SK-N-SH (cell line): ENCODE results near the gene PAXX. TPM values are rescaled to one million over a fixed set of nuclear protein-coding genes. Genes with fewer than 3 reads are reported as not detected.

Source experiments
- CTCF ChIA-PET: fragments of 300-600, 350-600 bp; formaldehyde crosslinking; extraction: SDS; loops from one replicate; lab custom pipeline; 2021; lab: Yijun Ruan, JAX
- POLR2A ChIA-PET: fragments of 350-600 bp; sonication (Branson Sonifier 250); formaldehyde crosslinking; extraction: SDS; loops from one replicate; lab custom pipeline; 2020; ENCODE audit warnings: antibody characterized with exemption, inconsistent platforms; lab: Yijun Ruan, JAX
- DNase-seq: peaks from one replicate; pipeline ENCODE4 v3.0.0; 2012
- H2AFZ ChIP-seq: fragments of 200-600 bp; sonication (generic); 2 replicates; pipeline ENCODE4 v1.8.1; 2016; ENCODE audit warnings: antibody characterized with exemption, mild to moderate bottlenecking, low read depth
- H3F3A ChIP-seq: fragments of 200-600 bp; sonication (generic); replicated peaks from 2 replicates; pipeline ENCODE3; 2016; ENCODE audit warnings: antibody characterized with exemption, mild to moderate bottlenecking; ENCODE audit not compliant: insufficient read depth
- H3K27ac ChIP-seq, 2 experiments: fragments of 200-500 bp in 1 of 2; fragments of 200-600 bp in 1 of 2; sonication (Bioruptor generic) in 1 of 2; sonication (generic), shearing (Covaris generic) in 1 of 2; 2 replicates each; pipeline versions ENCODE4 v1.5.1 to v1.6.1; 2014 to 2016; ENCODE audit warnings: low read depth in 2 of 2, inconsistent platforms in 1 of 2, low read length in 1 of 2, mild to moderate bottlenecking in 1 of 2, mixed read lengths in 1 of 2
- H3K27me3 ChIP-seq: fragments of 200-600 bp; sonication (generic), shearing (Covaris generic); 2 replicates; pipeline ENCODE4 v1.6.1; 2016; ENCODE audit warnings: mixed run types; ENCODE audit not compliant: insufficient read depth
- H3K36me3 ChIP-seq, 2 experiments: fragments of 200-500 bp in 1 of 2; fragments of 200-600 bp in 1 of 2; sonication (Bioruptor generic) in 1 of 2; sonication (generic) in 1 of 2; replicated peaks in 1 of 2; 2 replicates each; pipeline versions ENCODE3 to v1.5.1; 2014 to 2016; ENCODE audit warnings: low read length in 1 of 2, mild to moderate bottlenecking in 1 of 2; ENCODE audit not compliant: insufficient read depth in 2 of 2, control insufficient read depth in 1 of 2
- H3K4me1 ChIP-seq, 2 experiments: fragments of 200-500 bp in 1 of 2; fragments of 200-600 bp in 1 of 2; sonication (Bioruptor generic) in 1 of 2; sonication (generic), shearing (Covaris generic) in 1 of 2; 2 replicates each; pipeline versions ENCODE4 v1.5.1 to v1.6.1; 2014 to 2016; ENCODE audit warnings: low read depth in 1 of 2, low read length in 1 of 2, mixed run types in 1 of 2; ENCODE audit not compliant: insufficient read depth in 2 of 2, control insufficient read depth in 1 of 2
- H3K4me2 ChIP-seq: fragments of 200-600 bp; sonication (generic), shearing (Covaris generic); 2 replicates; pipeline ENCODE4 v1.6.1; 2017; ENCODE audit warnings: mixed run types
- H3K4me3 ChIP-seq, 2 experiments: fragments of 200-500 bp in 1 of 2; fragments of 200-600 bp in 1 of 2; sonication (Bioruptor generic) in 1 of 2; sonication (generic), shearing (Covaris generic) in 1 of 2; 2 replicates each; pipeline versions ENCODE4 v1.5.1 to v1.8.1; 2014 to 2016; ENCODE audit warnings: low read depth in 2 of 2, inconsistent platforms in 1 of 2, low read length in 1 of 2, mild to moderate bottlenecking in 1 of 2, mixed read lengths in 1 of 2, moderate library complexity in 1 of 2
- H3K79me2 ChIP-seq: fragments of 200-600 bp; sonication (generic); 2 replicates; pipeline ENCODE4 v1.8.1; 2017; ENCODE audit warnings: mild to moderate bottlenecking; ENCODE audit not compliant: insufficient read depth
- H3K9ac ChIP-seq: fragments of 200-600 bp; sonication (generic); 2 replicates; pipeline ENCODE4 v1.6.1; 2017; ENCODE audit warnings: mixed run types
- H3K9me2 ChIP-seq: fragments of 200-600 bp; sonication (generic); 2 replicates; pipeline ENCODE4 v1.6.1; 2017; ENCODE audit warnings: mixed run types
- H3K9me3 ChIP-seq: fragments of 200-600 bp; sonication (generic); 2 replicates; pipeline ENCODE4 v1.6.1; 2017; ENCODE audit warnings: mixed run types, mild to moderate bottlenecking, moderate library complexity
- H4K20me1 ChIP-seq: fragments of 200-600 bp; sonication (generic); 2 replicates; pipeline ENCODE4 v1.6.1; 2017; ENCODE audit warnings: mild to moderate bottlenecking, mixed run types; ENCODE audit not compliant: insufficient read depth
- CTCF ChIP-seq: fragments of 200-600 bp; sonication (generic); IDR thresholded peaks from 2 replicates; pipeline ENCODE4 v1.6.1; 2017; ENCODE audit warnings: antibody characterized with exemption, mild to moderate bottlenecking, moderate library complexity
- ELF1 ChIP-seq: IDR thresholded peaks from 2 replicates; pipeline ENCODE4 v1.4.0; 2012
- FOXJ3 ChIP-seq: sonication (generic); formaldehyde crosslinking; IDR thresholded peaks from 2 replicates; pipeline ENCODE4 v1.5.1; 2020; ENCODE audit warnings: mild to moderate bottlenecking, missing genetic modification reagents
- GATA2 ChIP-seq: sonication (generic); formaldehyde crosslinking; IDR thresholded peaks from 2 replicates; pipeline ENCODE4 v1.5.0; 2020; ENCODE audit warnings: mild to moderate bottlenecking, missing genetic modification reagents
- JUND ChIP-seq: IDR thresholded peaks from 2 replicates; pipeline ENCODE4 v1.4.0; 2012
- NFIC ChIP-seq: IDR thresholded peaks from 2 replicates; pipeline ENCODE4 v1.4.0; 2012; ENCODE audit warnings: borderline replicate concordance
- RAD21 ChIP-seq: IDR thresholded peaks from 2 replicates; pipeline ENCODE4 v1.6.1; 2012; ENCODE audit warnings: mild to moderate bottlenecking, low read length
- RCOR1 ChIP-seq: fragments of 150-350 bp; IDR thresholded peaks from 2 replicates; pipeline ENCODE4 v1.6.1; 2017; ENCODE audit warnings: antibody characterized with exemption, low read length
- REST ChIP-seq: IDR thresholded peaks from 2 replicates; pipeline ENCODE4 v1.6.1; 2012; ENCODE audit warnings: mild to moderate bottlenecking, low read depth, low read length, moderate library complexity
- RFX5 ChIP-seq: IDR thresholded peaks from 2 replicates; pipeline ENCODE4 v1.6.1; 2012; ENCODE audit warnings: mild to moderate bottlenecking, improper control_type of control experiment, low read length
- SMC3 ChIP-seq: IDR thresholded peaks from 2 replicates; pipeline ENCODE4 v1.6.1; 2012; ENCODE audit warnings: low read depth, low read length, improper control_type of control experiment
- WGBS: methylation state at CpG from one replicate; pipeline ENCODE4 v1.1.6; 2017; ENCODE audit warnings: low lambda C conversion rate; 5-methylcytosine and 5-hydroxymethylcytosine counted together
- polyA plus RNA-seq, 3 experiments: library from polyadenylated mRNA; depleted of rRNA; stranded (reverse); fragments of >200 nt; gene quantifications; 2 replicates each; pipeline ENCODE4 v1.2.3, GENCODE V29; 2012

The PAXX gene
- polyA plus RNA-seq, 1 of the 3 experiments (the other 2 are of a cell fraction): 52.9 TPM

- TF ChIP-seq ELF1 (no peak), NFIC (no peak), GATA2 (CRISPR knock-in tag) (no peak), JUND (no peak), RFX5 (no peak)
These were observed 42.0 kb downstream of the PAXX start (continued) for GRCh38 chr9:137034039-137034708.

- no peaks in the 10 kb centered on the region for H3K27me3 ChIP-seq
- no peaks in the 10 kb centered on the region for H3K79me2 ChIP-seq
- POLR2A ChIA-PET: interaction anchor here (1.5 to 1.9 kb wide), 3 partner anchors 10 to 87 kb away, joined by 6 to 13 read pairs (median 8); partner anchors contain the start of gene NPDC1
- TF ChIP-seq CTCF: peak; percentile 81
- TF ChIP-seq RAD21: peak; percentile 85
- TF ChIP-seq SMC3: peak; percentile 90
- no peak for TF ChIP-seq REST
- peak; percentile 35; the same call in 1 of the 2 replicates for TF ChIP-seq RCOR1
- 0 out of 2 replicates have a peak, but pooled peaks have one; percentile 21 for TF ChIP-seq FOXJ3 (CRISPR knock-in tag)
- TF ChIP-seq, all 33 proteins: peak for 5
- Histone ChIP-seq H3K9ac (no peak overlapping the region), H3K4me2 (peak overlapping the region; percentile 8; the same call in 1 of the 2 replicates), H4K20me1 (no peaks in the 10 kb centered on the region), H3K36me3 (peaks cover 0 to 16% of the 10 kb centered on the region in 2 experiments), H3K9me2 (no peaks in the 10 kb centered on the region), H2AFZ (no peak overlapping the region), H3K4me1 (peaks cover 0 to 21% of the 10 kb centered on the region in 2 experiments; a peak in 1 of 4 replicates), H3F3A (peaks cover 4% of the 10 kb centered on the region), H3K4me3 (peak overlapping the region in 1 of 2 experiments; percentile 20; a peak in 1 of 4 replicates), H3K27ac (peak overlapping the region in 1 of 2 experiments; percentile 39; a peak in 1 of 4 replicates), H3K9me3 (no peaks in the 10 kb centered on the region)
- CTCF ChIA-PET: interaction anchor here (0.6 to 15.1 kb wide), 50 partner anchors 10 to 274 kb away, joined by 3 to 350 read pairs (median 5); partner anchors contain the start of genes AJM1, C8G, CCDC183 and CLIC3
- 25% methylated on average over 13 of the region's 24 CpGs for WGBS
- peak; percentile 93 for DNase-seq
These were observed 42.7 kb downstream of the PAXX start for GRCh38 chr9:137034709-137035506.
